ENCODE results near the gene WDFY4. TPM values are rescaled to one million over a fixed set of nuclear protein-coding genes. Genes with fewer than 3 reads are reported as not detected.

WDFY4 gene
- total RNA-seq, 2 donors from 2014 or later = 0.70 to 2.0 TPM

DNA sequence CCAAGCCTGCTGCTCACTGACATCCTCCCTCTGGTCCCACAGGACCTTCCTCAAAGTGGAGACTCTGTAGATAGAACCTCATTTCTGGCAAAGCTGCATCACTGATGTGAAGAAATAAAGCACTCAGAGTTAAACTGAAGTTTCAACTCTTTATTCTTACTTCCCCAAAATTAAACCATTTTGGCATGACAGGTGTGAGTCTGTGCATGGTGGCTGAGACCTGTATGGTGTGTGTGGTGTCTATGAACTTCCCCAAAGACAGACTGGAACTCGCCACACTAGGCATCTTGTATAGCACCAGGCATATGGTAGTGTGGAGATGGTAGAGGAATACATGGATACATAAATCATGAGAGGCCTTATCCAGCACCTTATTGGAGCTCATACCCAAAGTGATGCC, 6.6 kb upstream of the WDFY4 start:
- no peaks in the 10 kb centered on the region for H3K4me1 ChIP-seq
- H3K4me3 ChIP-seq = no peak overlapping the region
- TF ChIP-seq, protein P1, sequence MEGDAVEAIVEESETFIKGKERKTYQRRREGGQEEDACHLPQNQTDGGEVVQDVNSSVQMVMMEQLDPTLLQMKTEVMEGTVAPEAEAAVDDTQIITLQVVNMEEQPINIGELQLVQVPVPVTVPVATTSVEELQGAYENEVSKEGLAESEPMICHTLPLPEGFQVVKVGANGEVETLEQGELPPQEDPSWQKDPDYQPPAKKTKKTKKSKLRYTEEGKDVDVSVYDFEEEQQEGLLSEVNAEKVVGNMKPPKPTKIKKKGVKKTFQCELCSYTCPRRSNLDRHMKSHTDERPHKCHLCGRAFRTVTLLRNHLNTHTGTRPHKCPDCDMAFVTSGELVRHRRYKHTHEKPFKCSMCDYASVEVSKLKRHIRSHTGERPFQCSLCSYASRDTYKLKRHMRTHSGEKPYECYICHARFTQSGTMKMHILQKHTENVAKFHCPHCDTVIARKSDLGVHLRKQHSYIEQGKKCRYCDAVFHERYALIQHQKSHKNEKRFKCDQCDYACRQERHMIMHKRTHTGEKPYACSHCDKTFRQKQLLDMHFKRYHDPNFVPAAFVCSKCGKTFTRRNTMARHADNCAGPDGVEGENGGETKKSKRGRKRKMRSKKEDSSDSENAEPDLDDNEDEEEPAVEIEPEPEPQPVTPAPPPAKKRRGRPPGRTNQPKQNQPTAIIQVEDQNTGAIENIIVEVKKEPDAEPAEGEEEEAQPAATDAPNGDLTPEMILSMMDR (IDR thresholded peaks at IDR 0.05) = no peak
- no peaks in the 10 kb centered on the region for H3K36me3 ChIP-seq
- H3K9me3 ChIP-seq = peaks cover 0 to 25% of the 10 kb centered on the region in 2 donors
- H3K27ac ChIP-seq = no peak overlapping the region
- DNase-seq (ENCODE audit: low spot score) = no peak
- H3K27me3 ChIP-seq = no peaks in the 10 kb centered on the region

DNA sequence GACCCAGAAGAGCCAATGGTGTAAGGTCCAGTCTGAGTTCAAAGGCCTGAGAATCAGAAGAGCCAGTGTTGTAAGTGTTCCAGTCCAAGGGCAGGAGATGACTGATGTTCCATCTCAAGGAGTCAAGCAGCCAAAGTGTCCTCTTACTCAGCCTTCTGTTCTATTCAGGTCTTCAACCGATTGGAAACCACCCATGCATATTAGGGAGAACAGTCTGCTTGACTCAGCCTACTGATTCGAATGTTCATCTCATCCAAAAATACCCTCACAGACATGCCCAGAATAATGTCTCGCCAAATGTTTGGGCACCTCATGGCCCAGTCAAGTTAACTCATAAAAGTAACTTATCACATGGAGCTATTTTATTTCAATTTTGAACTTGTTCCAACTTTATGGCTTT, 2.9 kb upstream of the WDFY4 start:
- H3K4me1 ChIP-seq = no peaks in the 10 kb centered on the region
- H3K9me3 ChIP-seq = peaks cover 0 to 25% of the 10 kb centered on the region in 2 donors
- no peak overlapping the region for H3K27ac ChIP-seq
- no peaks in the 10 kb centered on the region for H3K36me3 ChIP-seq
- H3K4me3 ChIP-seq = no peak overlapping the region
- peak; percentile 7 for DNase-seq (ENCODE audit: low spot score)
- no peaks in the 10 kb centered on the region for H3K27me3 ChIP-seq
- TF ChIP-seq, protein P1 (IDR thresholded peaks at IDR 0.05) = no peak

DNA sequence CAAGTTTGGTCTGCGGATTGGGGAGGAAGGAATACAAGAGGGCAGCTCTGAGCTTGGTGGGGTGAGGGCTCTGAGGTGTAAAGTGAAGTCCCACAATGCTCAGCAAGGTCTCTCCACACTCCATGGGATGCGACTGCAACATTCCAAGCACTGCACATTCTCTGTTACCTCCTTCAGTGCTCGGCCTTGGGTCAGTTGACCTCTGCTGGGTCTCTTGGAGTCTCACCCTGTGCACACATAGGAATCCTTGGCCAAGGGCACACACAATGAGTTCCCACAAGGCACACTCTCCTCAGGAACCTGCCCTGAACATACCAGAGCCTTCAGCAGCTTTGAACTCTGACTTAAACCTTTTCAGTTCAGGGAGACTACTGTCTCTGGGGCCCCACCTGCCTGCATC, 2.4 kb upstream of the WDFY4 start:
- Histone ChIP-seq H3K9me3 (peaks cover 0 to 25% of the 10 kb centered on the region in 2 donors), H3K36me3 (no peaks in the 10 kb centered on the region), H3K27ac (no peak overlapping the region), H3K4me3 (no peak overlapping the region), H3K4me1 (no peaks in the 10 kb centered on the region), H3K27me3 (no peaks in the 10 kb centered on the region)
- TF ChIP-seq, protein P1 (IDR thresholded peaks at IDR 0.05) = no peak
- peak; percentile 23 for DNase-seq (ENCODE audit: low spot score)

- peaks cover 0 to 17% of the 10 kb centered on the region in 2 donors for H3K9me3 ChIP-seq
- no peaks in the 10 kb centered on the region for H3K27me3 ChIP-seq
- no peak overlapping the region for H3K4me3 ChIP-seq
- DNase-seq (ENCODE audit: low spot score) = no peak
- no peak overlapping the region for H3K27ac ChIP-seq
- H3K36me3 ChIP-seq = no peaks in the 10 kb centered on the region
- TF ChIP-seq, protein P1 (IDR thresholded peaks at IDR 0.05) = no peak
- no peaks in the 10 kb centered on the region for H3K4me1 ChIP-seq
Observed at GRCh38 chr10:48683424-48683823, 1.2 kb upstream of the WDFY4 start.

- Histone ChIP-seq H3K4me1 (no peaks in the 10 kb centered on the region), H3K27me3 (no peaks in the 10 kb centered on the region), H3K9me3 (peaks cover 0 to 13% of the 10 kb centered on the region in 2 donors), H3K36me3 (no peaks in the 10 kb centered on the region), H3K4me3 (no peak overlapping the region), H3K27ac (no peak overlapping the region)
- DNase-seq (ENCODE audit: low spot score) = no peak
- TF ChIP-seq, protein P1 (IDR thresholded peaks at IDR 0.05) = no peak
Observed at GRCh38 chr10:48683868-48684267, 805 bp upstream of the WDFY4 start.

DNA sequence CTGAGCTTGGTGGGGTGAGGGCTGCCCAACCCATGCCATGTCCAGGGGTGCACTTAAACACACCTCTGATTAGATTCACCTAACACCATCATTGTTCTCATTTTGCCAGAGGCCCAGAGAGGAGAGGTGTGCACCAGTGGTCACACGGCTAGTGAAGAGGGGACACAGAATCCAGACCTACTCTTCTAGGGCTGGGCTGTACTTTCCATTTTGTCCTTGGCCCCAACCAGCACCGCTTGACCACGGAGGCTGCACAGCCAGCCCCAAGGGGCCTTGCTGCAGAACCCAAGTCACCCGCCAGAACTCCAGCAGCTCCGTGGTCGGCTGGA, 246 bp upstream of the WDFY4 start:
- H3K4me3 ChIP-seq = no peak overlapping the region
- TF ChIP-seq, protein P1 (IDR thresholded peaks at IDR 0.05) = no peak

More for the DNA sequence above, 246 bp upstream of the WDFY4 start:
- H3K27me3 ChIP-seq = no peaks in the 10 kb centered on the region
- H3K27ac ChIP-seq = no peak overlapping the region
- no peaks in the 10 kb centered on the region for H3K4me1 ChIP-seq
- no peak for DNase-seq (ENCODE audit: low spot score)
- H3K36me3 ChIP-seq = no peaks in the 10 kb centered on the region
- H3K9me3 ChIP-seq = peaks cover 0 to 13% of the 10 kb centered on the region in 2 donors
